ENCODE measurements around the gene CBX2.
"Not testable (repeated sequence)": the region's sequence is repeated elsewhere in the genome, so short reads cannot be mapped to it uniquely, and the experiment has no call there.

The CBX2 gene

DNA sequence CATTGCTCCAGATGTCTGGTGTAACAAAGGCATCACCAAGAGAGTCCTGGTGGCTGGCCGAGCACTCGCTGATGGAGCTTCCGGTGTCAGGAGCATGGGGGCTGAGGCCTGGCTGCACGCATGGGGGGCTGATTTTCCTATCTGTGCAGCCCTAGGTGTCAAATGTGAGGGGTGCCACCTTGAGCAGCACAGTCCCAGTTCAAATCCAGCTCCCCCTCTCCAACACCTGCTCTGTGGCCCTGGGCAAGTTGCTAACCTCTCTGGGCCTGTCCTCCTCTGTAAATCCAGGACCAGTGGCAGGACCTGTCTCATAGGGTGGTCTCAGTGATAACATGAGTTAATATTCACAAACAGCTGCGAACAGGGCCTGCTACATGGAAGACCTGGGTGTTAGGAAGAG lies 34.3 kb upstream of the CBX2 start:
- DNase-seq: no peak

DNA sequence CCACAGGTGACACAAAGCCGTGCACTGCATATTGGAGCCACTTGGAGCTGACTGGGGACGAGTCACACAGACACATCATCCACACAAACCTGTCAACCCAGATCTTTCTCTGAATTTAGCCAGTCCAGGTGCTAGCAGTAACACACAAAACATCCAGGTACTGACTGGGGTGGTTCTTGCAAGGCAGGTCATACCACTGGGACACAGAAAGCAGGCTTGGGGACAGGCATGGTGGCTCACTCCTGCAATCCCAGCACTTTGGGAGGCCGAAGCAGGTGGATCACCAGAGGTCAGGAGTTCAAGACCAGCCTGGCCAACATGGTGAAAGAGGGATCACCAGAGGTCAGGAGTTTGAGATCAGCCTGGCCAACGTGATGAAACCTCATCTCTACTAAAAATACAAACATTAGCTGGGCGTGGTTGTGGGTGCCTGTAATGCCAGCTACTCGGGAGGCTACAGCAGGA lies 32.3 kb upstream of the CBX2 start:
- DNase-seq: no peak

DNA sequence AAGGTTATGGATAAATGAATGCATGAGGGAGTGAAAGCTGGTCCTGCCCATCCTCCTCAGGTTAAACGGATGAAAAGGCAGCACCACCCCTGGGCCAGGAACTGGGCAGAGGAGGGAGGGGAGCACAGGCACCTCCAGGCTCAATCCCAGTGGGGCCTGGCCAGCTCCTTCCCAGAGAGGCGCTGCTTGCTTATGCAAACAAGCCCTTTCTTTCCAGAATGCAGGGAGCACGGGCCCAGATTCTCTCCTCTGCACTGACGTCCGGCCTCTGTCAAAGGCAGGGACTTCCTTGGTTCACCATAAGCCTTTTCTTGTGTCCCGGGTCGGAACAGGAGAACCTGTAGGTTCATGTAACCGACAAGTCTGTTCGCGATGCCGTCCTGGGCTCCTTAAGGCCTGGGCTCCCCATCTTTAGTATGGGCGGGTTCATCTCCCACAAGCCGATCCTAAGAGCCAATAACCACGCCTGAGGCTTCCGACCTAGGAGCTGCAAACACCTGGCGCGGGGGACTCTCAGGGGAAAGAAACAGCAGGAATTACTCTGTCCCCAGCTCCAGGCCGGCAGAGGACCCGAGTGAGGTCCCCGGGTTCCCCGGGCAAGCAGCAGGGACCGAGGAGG lies 30.9 kb upstream of the CBX2 start:
- DNase-seq: no peak

DNA sequence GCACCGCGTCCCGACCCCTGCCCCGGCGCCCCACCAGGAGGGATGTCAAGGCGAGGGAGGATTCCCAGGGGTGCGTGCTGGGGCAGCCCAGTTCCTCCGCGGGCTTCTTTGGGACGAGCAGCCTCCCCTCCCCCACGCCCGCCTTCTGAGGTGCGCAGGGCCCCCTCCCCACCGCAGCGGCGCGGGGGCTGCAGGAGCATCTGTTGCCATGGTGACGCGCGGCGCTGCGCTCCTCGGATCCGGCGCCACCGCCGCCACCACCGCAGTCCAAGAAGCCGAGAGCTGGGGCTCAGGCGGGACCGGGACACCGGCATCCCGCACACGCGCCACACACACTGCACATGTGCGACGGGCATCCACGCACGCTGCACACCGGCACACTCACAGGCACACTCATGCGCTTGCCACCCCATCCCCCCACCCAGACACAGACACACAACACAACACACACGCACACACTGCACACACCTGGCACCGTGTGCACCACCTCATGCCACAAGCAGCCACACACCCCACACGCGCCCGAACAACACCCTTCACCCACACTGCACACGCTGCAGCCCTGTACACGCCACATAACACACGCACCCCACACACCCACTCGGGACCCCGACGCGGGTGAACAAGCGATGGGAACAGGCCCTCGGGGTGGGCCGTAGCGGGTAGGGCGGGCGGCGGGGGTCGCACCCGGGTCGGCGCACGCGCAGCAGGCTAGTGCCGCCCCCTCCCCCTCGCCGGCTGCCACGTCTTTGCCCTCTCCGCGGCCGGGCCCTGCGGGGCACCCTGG lies 30.2 kb upstream of the CBX2 start:
- no peak for DNase-seq

DNA sequence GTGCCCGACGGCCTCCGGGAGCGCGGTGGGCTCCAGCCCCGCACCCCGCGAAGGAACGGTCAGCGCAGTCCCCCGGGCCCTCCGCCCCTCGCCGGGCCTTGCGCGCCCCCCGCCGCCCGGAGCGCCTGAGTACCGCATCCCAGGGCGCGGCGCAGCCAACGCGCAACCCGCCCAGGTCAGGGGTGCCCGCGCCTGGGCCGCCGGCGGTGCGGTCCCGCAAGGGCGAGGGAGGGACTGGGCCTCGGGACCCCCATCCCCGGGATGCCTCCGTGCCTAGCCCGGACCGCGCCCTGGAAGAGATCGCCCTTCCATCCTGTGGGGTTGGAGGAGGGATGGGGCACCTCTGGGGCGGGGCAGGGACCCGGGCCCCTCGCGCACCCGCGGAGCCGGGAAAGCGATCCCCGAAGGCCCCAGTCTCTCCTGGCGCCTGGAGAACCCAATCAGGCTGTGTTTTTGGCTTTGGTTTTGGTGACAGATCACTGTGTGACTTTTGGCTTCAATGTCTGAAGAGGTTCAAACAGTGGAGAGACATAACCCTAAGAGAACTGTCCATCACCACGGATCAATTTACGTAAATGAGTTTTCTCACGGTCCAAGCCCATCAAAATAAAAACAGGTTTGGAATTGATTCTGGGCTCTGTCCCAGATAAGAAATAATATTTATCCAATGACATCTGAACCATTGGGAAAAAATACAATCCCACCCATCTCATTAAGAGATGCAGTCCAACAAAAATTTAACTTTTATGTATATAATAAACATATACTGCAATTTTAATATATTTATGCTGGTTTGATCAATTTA lies 29.5 kb upstream of the CBX2 start:
- DNase-seq: no peak

DNA sequence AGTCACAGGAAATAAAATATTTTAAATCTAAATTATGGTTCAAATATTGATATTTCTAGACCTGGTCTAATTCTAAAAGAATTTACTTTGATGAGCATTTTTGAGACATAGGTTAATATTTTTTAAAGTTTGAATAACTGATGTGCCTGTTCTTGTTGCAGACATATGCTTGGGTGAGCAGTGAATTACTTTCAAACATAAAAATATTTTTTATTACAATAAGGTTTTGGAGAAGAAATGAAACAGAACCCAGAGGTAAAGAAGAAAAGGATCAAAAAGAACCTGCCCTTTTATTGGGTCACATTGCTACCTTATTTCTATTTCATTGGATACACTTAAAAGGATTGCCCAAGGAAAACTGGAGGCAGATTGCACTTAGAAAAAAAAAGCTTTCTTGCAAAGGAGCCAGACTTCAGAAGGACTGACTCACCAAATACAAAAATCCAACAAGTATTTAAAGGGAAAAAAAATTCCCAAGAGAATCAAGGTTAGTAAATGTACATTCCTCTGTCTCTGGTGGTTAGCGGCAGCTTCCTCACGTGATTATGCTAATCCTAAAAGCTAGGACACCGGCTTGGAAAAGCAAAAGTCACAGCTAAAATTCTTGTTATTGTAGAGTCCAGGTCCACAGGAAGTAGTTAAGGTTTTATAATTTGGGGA lies 28.7 kb upstream of the CBX2 start:
- DNase-seq: no peak

DNA sequence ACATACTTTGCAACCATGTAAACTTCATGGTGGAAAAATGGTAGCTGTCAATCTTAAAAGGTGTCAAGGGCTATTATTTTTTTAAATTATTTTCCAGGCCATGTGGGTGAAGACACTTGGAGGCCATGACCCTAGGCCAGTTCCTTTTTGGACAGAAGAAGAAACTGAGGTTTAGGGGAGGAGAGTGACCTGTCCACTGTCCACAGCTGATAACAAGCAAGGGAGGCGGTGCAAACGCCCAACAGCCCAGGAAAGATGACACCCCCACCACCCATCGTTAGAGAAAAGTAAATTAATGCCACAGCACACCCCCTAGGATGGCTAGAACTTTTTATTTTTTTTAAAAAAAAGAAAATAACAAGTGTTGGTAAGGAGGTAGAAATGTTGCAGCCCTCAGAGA lies 28.0 kb upstream of the CBX2 start:
- no peak for DNase-seq

DNA sequence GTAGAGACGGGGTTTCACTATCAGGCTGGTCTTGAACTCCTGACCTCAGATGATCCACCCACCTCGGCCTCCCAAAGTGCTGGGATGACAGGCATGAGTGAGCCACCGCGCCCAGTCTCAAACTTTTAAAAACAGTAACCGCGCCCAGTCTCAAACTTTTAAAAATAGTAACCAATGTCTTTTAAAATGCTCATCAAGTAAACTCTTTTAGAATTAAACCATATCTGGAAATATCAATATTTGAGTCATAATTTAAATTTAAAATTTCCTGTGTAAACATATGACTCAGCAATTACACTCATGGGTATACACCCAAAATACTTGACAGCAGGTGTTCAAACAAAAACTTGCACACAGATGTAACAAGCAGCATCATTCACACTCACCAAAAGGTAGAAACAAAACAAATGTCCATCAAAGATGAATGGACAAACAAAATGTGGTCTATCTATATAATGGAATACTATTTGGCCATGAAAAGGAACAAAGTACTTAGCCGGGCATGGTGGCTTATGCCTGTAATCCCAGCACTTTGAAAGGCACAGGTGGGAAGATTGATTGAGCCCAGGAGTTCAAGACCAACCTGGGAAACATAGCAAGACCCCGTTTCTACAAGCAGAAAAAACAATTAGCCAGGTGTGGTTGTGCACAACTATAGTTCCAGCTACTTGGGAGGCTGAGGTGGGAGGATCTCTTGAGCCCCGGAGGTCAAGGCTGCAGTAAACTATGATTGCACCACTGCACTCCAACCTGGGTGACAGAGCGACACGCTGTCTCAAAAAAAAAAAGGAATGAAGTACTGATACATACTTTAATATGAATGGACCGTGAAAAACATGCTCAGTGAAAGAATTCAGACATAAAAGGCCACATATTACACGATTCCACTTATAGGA lies 27.1 kb upstream of the CBX2 start:
- no peak for DNase-seq

DNA sequence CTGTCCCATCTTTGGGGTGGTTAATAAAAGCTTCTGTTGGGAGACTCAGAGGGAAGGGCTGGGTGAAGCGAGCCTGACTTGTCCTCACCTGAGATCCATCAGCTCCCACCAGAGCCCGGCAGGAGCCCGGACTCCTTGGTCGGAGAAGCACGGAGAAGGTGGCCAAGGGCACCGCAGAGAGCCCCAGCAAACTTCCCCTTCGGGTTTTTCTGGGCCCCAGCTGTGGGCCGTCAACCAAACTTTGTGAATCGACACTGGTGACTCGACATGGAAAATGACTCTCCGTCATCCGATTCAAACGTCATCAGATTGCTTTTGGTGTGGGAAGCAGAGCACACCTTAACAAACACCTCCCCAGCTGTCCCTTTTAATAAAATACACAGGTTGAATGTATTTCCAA lies 25.8 kb upstream of the CBX2 start:
- DNase-seq: no peak

DNA sequence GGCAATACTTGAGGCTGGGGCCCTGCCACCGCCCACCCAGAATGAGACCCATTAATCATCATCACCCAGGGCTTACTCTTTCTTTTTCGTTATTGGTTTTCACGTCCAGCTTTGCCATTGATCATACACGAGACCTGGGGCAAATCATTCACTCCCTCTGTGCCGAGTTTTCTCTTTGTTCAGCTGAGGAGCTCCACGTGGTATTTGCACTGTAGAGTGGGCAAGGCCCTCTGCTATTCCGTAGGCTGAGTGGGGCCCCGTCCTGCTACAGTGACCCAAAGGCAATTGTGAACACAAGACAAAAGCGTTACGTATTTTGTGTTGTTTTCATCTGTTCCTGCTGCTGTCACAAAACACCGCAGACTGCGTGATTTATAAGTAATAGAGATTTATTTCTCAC lies 23.6 kb upstream of the CBX2 start:
- no peak for DNase-seq

DNA sequence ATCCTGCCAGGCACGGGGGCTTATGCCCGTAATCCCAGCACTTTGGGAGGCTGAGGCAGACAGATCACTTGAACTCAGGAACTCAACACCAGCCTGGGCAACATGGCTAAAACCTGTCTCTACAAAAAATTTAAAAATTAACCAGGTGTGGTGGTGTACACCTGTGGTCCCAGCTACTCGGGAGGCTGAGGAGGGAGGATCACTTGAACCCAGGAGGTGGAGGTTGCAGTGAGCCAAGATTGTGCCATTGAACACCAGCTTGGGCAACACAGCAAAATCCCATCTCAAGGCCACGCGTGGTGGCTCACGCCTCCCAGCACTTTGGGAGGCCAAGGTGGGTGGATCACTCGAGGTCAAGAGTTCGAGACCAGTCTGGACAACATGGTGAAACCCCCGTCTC lies 23.0 kb upstream of the CBX2 start:
- not testable (repeated sequence) for DNase-seq

DNA sequence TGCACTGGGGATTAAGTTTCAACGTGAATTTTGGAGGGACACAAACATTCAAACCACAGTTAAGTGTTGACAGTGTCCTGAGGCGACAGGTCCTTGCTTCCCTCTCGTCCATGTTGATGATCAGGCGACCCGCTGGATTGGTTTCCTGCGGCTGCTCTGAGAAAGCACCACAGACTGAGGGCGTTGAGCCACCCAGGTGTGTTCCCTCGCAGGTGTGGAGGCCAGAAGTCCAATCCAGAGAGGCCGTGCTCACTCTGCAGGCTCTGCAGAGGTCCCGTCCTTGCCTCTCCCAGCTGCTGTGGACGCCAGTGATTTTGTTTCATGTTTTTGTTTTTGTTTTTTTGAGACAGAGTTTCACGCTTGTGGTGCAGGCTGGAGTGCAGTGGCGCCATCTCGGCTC lies 22.4 kb upstream of the CBX2 start:
- no peak for DNase-seq

DNA sequence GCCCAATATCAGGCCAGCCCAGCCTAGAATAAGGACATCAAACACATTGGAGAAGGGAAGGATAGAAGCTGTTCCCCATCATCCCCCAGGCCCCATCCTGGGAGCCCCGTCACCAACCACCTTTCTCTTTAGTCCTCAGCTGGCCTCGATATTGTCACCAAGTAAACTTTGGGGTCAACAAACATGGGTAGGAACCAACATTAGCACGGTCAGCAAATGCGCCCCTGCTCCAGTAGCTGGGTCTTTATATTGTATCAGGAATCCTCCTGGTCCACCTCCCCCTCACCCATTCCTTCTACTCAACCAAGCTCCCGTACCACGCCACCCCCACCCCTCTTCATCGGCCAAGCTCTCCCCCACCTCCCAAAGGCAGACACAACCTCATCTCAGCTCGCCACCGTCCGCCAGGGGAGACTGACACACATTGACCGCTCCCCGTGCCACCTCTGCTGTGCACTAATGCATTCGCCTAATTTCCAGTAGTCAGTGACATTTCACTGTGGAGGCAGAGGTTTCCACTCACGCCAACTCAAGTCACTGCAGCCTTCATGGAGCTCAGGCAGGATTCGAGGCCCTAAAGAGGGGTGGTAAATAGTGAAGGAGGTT lies 20.7 kb upstream of the CBX2 start:
- no peak for DNase-seq

DNA sequence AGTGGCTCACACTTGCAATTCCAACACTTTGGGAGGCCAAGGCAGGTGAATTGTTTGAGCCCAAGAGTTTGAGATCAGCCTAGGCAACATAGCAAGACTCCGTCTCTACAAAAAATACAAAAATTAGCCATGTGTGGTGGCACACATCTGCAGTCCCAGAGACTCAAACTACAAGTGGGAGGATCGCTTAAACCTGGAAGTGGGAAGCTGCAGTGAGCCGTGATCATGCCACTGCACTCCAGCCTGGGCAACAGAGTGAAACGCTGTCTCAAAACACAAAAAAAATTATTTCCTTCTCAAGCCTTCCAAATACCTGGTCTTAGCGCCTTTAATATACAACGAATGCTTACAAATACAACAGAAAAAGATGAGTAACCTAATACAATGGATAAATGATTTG lies 19.7 kb upstream of the CBX2 start:
- no peak for DNase-seq

DNA sequence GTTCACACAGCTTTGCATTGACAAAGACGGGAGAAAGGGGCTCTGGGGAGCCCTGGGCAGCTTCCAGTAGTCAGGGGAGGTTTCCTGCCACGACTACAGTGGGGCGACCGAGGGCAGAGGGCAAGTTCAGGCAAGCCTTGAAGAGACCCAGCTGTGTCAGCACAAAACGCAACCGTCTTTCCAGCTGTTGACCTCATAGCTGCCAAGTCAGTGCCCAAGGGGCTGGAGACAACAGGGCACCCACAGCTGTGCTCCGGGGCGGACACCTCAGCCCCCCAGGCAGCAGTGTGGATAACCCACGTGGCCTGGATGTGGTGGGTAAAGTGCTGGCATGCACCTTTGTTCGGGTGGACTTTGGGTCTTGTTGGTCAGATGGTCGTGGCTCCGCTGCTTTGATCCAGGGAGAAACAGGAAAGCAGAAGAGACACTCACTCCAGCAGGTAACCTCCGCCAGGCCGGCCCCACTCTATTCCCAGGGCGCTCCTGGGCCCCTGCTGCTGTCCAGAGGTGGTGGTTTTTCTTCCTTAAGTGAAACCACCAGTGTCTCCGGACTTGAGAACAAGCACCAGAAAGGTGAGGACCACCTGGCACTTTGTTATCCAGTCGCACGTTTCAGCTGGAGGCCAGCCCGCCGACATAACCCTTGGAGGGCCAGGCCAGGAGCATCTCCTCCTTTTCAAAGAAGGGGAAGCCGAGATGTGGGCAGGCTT lies 17.6 kb upstream of the CBX2 start:
- DNase-seq: no peak

DNA sequence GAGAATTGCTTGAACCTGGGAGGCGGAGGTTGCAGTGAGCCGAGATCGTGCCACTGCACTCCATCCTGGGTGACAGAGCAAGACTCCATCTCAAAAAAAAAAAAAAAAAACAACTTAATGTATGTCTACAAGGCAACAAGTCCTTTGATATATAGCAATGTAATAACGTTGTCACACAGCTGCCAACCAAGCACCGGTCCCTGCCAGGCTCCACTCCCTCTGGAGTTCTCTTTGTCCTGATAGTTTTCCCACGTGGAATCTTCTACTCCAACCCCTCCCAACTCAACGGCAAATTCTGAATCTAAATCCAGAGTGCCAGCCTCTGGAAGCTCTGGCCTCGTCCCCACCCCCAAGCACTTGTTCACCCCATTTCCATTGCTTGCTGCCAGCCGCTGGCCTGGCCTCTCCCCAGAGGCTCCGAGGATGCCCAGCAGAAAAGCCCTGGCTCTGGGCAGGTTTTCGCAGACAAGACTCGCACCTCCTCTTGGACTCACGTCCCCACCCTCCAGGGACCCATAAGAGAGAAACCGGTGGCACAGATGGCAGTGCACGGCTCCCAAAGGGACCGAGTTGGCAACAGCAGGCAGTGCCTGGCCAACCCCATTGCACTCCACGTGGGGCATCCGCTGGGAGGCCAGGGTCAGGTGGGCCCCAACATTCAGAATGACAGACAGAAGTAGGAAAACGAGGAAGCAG lies 15.9 kb upstream of the CBX2 start:
- no peak for DNase-seq

DNA sequence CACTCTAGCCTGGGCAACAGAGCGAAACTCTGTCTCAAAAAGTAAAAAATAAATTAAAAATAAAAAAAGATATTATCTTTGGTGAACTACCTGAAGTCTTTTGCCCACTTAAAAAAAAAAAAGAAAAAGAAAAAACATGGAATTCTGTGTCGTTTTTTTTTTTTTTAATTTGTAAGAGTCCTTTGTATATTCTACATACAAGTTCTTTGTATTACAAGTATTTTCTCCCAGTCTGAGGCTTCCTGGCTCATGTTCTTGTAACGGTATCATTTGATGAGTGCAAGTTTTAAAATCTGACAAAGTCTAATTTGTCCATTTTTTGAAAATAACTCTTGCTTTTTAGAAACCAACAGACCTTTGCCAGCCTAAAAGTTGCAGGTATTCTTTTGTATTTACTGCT lies 12.2 kb upstream of the CBX2 start:
- no peak for DNase-seq

DNA sequence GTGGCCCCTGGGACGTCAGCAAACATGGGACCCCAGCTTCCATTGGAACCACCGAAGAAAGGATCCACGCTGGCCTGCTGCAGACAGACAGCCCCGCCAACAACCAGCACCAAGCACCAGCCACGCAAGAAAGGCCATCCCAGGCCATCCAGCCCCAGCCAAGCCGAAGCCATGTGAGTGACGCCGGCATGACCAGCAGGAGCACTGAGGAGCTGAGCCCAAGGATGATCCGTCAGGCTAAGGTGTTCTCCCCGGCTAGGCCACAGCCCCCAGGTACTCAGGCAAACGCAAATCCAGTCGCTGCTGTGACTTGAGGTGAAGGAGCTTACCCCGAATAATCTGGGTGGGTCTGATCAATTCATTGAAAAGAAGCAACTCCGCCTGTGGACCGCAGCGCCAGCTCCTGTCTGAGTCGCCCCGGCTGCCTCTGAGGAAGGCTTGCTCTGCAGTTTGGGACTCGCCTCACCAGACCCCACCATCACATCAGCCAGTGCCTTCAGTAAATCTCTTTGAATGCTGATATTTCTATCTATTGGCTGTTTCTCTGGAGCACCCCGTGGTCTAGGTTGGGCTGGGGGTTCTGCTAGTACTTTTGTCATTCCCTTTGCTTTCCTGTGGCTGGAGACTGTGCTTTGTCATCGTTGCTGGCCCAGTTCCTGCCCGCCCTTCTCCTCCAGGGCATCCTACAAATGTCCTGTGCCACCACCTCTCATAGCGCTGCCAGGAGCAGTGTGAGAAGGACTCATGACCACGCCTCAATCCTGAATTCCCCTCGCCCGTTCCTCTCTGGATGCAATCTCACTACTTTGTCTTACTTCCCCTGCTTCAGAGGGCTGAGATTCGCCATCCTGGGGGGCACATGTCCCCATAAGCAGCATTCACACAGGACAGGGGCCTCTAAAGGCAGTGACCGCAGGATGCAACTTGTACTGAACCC lies 8.1 kb upstream of the CBX2 start:
- DNase-seq: no peak

DNA sequence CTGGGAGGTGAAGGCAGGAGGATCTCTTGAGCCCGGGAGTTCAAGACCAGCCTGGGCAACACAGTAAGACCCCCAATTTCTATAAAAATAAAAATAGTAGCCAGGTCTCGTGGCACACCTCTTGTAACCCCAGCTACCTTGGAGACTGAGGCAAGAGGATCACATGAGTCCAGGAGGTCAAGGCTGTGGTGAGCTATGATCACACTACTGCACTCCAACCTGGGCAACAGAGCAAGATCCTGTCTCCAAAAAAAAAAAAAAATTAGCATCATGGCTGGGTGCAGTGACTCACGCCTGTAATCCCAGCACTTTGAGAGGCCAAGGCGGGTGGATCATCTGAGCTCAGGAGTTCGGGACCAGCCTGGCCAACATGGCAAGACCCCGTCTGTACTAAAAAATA lies 6.7 kb upstream of the CBX2 start:
- no peak for DNase-seq
